HG03520 (cell line): ENCODE results near the gene MAPK14.
"Not testable (repeated sequence)": the region's sequence is repeated elsewhere in the genome, so short reads cannot be mapped to it uniquely, and the experiment has no call there.

Source experiments
- ATAC-seq: cut with Tn5 transposase; IDR thresholded peaks from one replicate; pipeline ENCODE4 v1.9.1; 2021; ENCODE audit warnings: mild to moderate bottlenecking, moderate library complexity; ENCODE audit not compliant: unreplicated experiment

The MAPK14 gene

GRCh38 chr6:36027501-36028087, at the start of gene MAPK14:
TSS of gene MAPK14 (plus strand) at chr6:36027808. CDS start at chr6:36028158, 350 bp downstream.
- ATAC-seq: peak; percentile 81

- ATAC-seq: not testable (repeated sequence)
Observed at GRCh38 chr6:35980126-35980525, 47.5 kb upstream of the MAPK14 start.

- no peak for ATAC-seq
Observed at GRCh38 chr6:35980991-35981645, 46.5 kb upstream of the MAPK14 start.

GRCh38 chr6:35984701-35985100, 42.9 kb upstream of the MAPK14 start:
- no peak for ATAC-seq

GRCh38 chr6:35988047-35988446, 39.6 kb upstream of the MAPK14 start:
- not testable (repeated sequence) for ATAC-seq

GRCh38 chr6:35993150-35993549, 34.5 kb upstream of the MAPK14 start:
- no peak for ATAC-seq

GRCh38 chr6:36000451-36000850, 27.2 kb upstream of the MAPK14 start:
- no peak for ATAC-seq

GRCh38 chr6:36015666-36016065, 11.9 kb upstream of the MAPK14 start:
- ATAC-seq: no peak

- no peak for ATAC-seq
Observed at GRCh38 chr6:36018339-36018738, 9.3 kb upstream of the MAPK14 start.

- no peak for ATAC-seq
Observed at GRCh38 chr6:36019167-36019566, 8.4 kb upstream of the MAPK14 start.

GRCh38 chr6:36020154-36020553, 7.5 kb upstream of the MAPK14 start:
- ATAC-seq: no peak

- ATAC-seq: no peak
Observed at GRCh38 chr6:36023996-36024795, 3.4 kb upstream of the MAPK14 start, which contains the start of gene SLC26A8. TSS of gene SLC26A8 (minus strand) at chr6:36024641. CDS start at chr6:36019707, 4,934 bp downstream.

- ATAC-seq: no peak
Observed at GRCh38 chr6:36025260-36025931, 2.2 kb upstream of the MAPK14 start.

- no peak for ATAC-seq
Observed at GRCh38 chr6:36025932-36026327, 1.7 kb upstream of the MAPK14 start.

- ATAC-seq: peak; percentile 9
Observed at GRCh38 chr6:36028088-36028876, 674 bp downstream of the MAPK14 start.

- ATAC-seq: no peak
Observed at GRCh38 chr6:36028877-36029324, 1.3 kb downstream of the MAPK14 start.

GRCh38 chr6:36029464-36029863, 1.9 kb downstream of the MAPK14 start:
- ATAC-seq: no peak

GRCh38 chr6:36032261-36032660, 4.7 kb downstream of the MAPK14 start:
- no peak for ATAC-seq

- ATAC-seq: not testable (repeated sequence)
Observed at GRCh38 chr6:36033144-36033543, 5.5 kb downstream of the MAPK14 start.

GRCh38 chr6:36033935-36034334, 6.3 kb downstream of the MAPK14 start:
- ATAC-seq: no peak
